Left ventricle myocardium inferior (tissue), 1 donor: Measurements from ENCODE around the gene ASXL3. TPM values are rescaled to one million over a fixed set of nuclear protein-coding genes. Genes with fewer than 3 reads are reported as not detected.

Experiments
- DNase-seq: peaks from one replicate; pipeline ENCODE4 v3.0.0-alpha.2; 2020
- H3K27ac ChIP-seq: fragments of 200-600 bp; replicated peaks from 2 replicates; pipeline ENCODE4 v1.8.0; 2021
- H3K27me3 ChIP-seq: fragments of 200-600 bp; 2 replicates; pipeline ENCODE4 v1.8.0; 2021; ENCODE audit warnings: low read depth
- H3K36me3 ChIP-seq: fragments of 200-600 bp; 2 replicates; pipeline ENCODE4 v1.8.0; 2021
- H3K4me1 ChIP-seq: fragments of 200-600 bp; 2 replicates; pipeline ENCODE4 v1.8.0; 2021
- H3K4me3 ChIP-seq: fragments of 200-600 bp; 2 replicates; pipeline ENCODE4 v1.8.0; 2021; ENCODE audit warnings: mild to moderate bottlenecking, moderate library complexity
- H3K9me3 ChIP-seq: fragments of 200-600 bp; replicated peaks from 2 replicates; pipeline ENCODE4 v1.8.0; 2021
- CTCF ChIP-seq: fragments of 200-600 bp; IDR thresholded peaks from 2 replicates; pipeline ENCODE4 v1.8.0; 2021; ENCODE audit warnings: antibody characterized with exemption, mild to moderate bottlenecking, borderline replicate concordance
- intact Hi-C: fragments of 100-400 bp; cut with micrococcal nuclease; formaldehyde crosslinking; loops from one replicate; pipeline ENCODE4 v1.11.0; 2022
- total RNA-seq: library from RNA; stranded (reverse); fragmentation: NEBNext Ultra II Directional; extraction: Animal tissue kit (Norgen Biotek cat#: 25700); gene quantifications from one replicate; pipeline ENCODE4 v1.2.1, GENCODE V29; 2021
- donor health status: DM: no; HTN: yes; CAD: no; lungs with severe emphysema.

Gene ASXL3
- total RNA-seq, 1 donor from 2014 or later: 6.7 TPM

- Histone ChIP-seq H3K27me3 (no peaks in the 10 kb centered on the region), H3K4me3 (no peak overlapping the region), H3K27ac (no peak overlapping the region), H3K9me3 (no peaks in the 10 kb centered on the region), H3K4me1 (no peaks in the 10 kb centered on the region), H3K36me3 (no peaks in the 10 kb centered on the region)
- no peak for DNase-seq
- intact Hi-C loops: no loop called here
- TF ChIP-seq CTCF: no peak
These were observed 28.6 kb downstream of the ASXL3 start for GRCh38 chr18:33606621-33607020.

- intact Hi-C loops: no loop called here
- H3K36me3 ChIP-seq: no peaks in the 10 kb centered on the region
- no peak for TF ChIP-seq CTCF
- no peak overlapping the region for H3K4me3 ChIP-seq
- H3K9me3 ChIP-seq: no peaks in the 10 kb centered on the region
- no peaks in the 10 kb centered on the region for H3K27me3 ChIP-seq
- no peak for DNase-seq
- no peak overlapping the region for H3K27ac ChIP-seq
- no peaks in the 10 kb centered on the region for H3K4me1 ChIP-seq
These were observed 33.6 kb downstream of the ASXL3 start for GRCh38 chr18:33611525-33612135.

- no peaks in the 10 kb centered on the region for H3K27me3 ChIP-seq
- H3K27ac ChIP-seq: no peak overlapping the region
- TF ChIP-seq CTCF: no peak
- H3K4me1 ChIP-seq: no peaks in the 10 kb centered on the region
- no peak for DNase-seq
- H3K4me3 ChIP-seq: no peak overlapping the region
- intact Hi-C loops: no loop called here
- H3K9me3 ChIP-seq: no peaks in the 10 kb centered on the region
- H3K36me3 ChIP-seq: no peaks in the 10 kb centered on the region
These were observed 34.6 kb downstream of the ASXL3 start for GRCh38 chr18:33612632-33613031.

- Histone ChIP-seq H3K4me1 (no peaks in the 10 kb centered on the region), H3K4me3 (no peak overlapping the region), H3K9me3 (no peaks in the 10 kb centered on the region), H3K27me3 (no peaks in the 10 kb centered on the region), H3K27ac (no peak overlapping the region), H3K36me3 (no peaks in the 10 kb centered on the region)
- intact Hi-C loops: no loop called here
- DNase-seq: no peak
- TF ChIP-seq CTCF: no peak
These were observed 38.5 kb downstream of the ASXL3 start for GRCh38 chr18:33616556-33616955.

- Histone ChIP-seq H3K36me3 (no peaks in the 10 kb centered on the region), H3K27me3 (no peaks in the 10 kb centered on the region), H3K9me3 (no peaks in the 10 kb centered on the region), H3K4me3 (no peak overlapping the region), H3K4me1 (no peaks in the 10 kb centered on the region), H3K27ac (no peak overlapping the region)
- DNase-seq: no peak
- no peak for TF ChIP-seq CTCF
- intact Hi-C loops: no loop called here
These were observed 49.1 kb downstream of the ASXL3 start for GRCh38 chr18:33627114-33627513.

GRCh38 chr18:33630476-33630875, 52.5 kb downstream of the ASXL3 start:
- TF ChIP-seq CTCF: no peak
- H3K4me1 ChIP-seq: no peaks in the 10 kb centered on the region
- H3K36me3 ChIP-seq: no peaks in the 10 kb centered on the region
- no peak for DNase-seq
- no peaks in the 10 kb centered on the region for H3K27me3 ChIP-seq
- H3K27ac ChIP-seq: no peak overlapping the region
- intact Hi-C loops: no loop called here
- no peak overlapping the region for H3K4me3 ChIP-seq
- no peaks in the 10 kb centered on the region for H3K9me3 ChIP-seq
